ENCODE results near the gene CDK4.

Gene CDK4

GRCh38 chr12:57738661-57739237 lies 13.4 kb downstream of the CDK4 start, which contains the start of gene AGAP2:
TSS of gene AGAP2 (minus strand) at chr12:57738742. CDS start at chr12:57738246, 496 bp downstream.
- Histone ChIP-seq H4K8ac (ENCODE audit: low read depth, low read length) (no peak within 1 kb of the TSS), H3K23ac (ENCODE audit: low read length) (no peak within 1 kb of the TSS), H3K4me3 (ENCODE audit: low read length) (no peak within 1 kb of the TSS), H3K4me1 (ENCODE audit: control insufficient read depth, low read depth, low read length) (peaks cover 2% of the 10 kb centered on the region), H3K36me3 (ENCODE audit: control insufficient read depth, insufficient read depth, low read length) (no peaks in the 10 kb centered on the region), H3K18ac (ENCODE audit: low read length) (no peak within 1 kb of the TSS), H2BK15ac (replicated peaks; ENCODE audit: low read depth) (no peak within 1 kb of the TSS), H2AK5ac (ENCODE audit: low read length) (no peak within 1 kb of the TSS), H3K27ac (ENCODE audit: low read depth, low read length) (no peak within 1 kb of the TSS), H4K5ac (ENCODE audit: low read length) (no peak within 1 kb of the TSS), H3K56ac (ENCODE audit: low read length) (no peak within 1 kb of the TSS), H3K79me1 (ENCODE audit: low read length) (no peaks in the 10 kb centered on the region), H2BK5ac (ENCODE audit: low read length) (no peak within 1 kb of the TSS), H2BK120ac (ENCODE audit: low read depth, low read length) (no peak within 1 kb of the TSS), H3K4me2 (ENCODE audit: low read length) (peak within 1 kb of the TSS; percentile 13), H3K4ac (ENCODE audit: low read depth, low read length) (no peak within 1 kb of the TSS), H3K27me3 (ENCODE audit: insufficient read depth, low read length, poor library complexity) (peaks cover 59% of the 10 kb centered on the region), H3K79me2 (ENCODE audit: control insufficient read depth, insufficient read depth, low read length) (no peaks in the 10 kb centered on the region), H3K9ac (ENCODE audit: low read length) (no peak within 1 kb of the TSS)
- peak; percentile 78 for DNase-seq
- no CpG with 5 or more reads among the region's 36 CpGs for WGBS (ENCODE audit: extremely low coverage, insufficient coverage, low lambda C conversion rate)

GRCh38 chr12:57737467-57738460 lies 14.3 kb downstream of the CDK4 start:
- peak overlapping the region; percentile 13 for H3K4me2 ChIP-seq (ENCODE audit: low read length)
- no peak overlapping the region for H3K4me3 ChIP-seq (ENCODE audit: low read length)
- no peak overlapping the region for H4K8ac ChIP-seq (ENCODE audit: low read depth, low read length)
- H3K36me3 ChIP-seq (ENCODE audit: control insufficient read depth, insufficient read depth, low read length) = no peaks in the 10 kb centered on the region
- H2BK120ac ChIP-seq (ENCODE audit: low read depth, low read length) = no peak overlapping the region
- no peak overlapping the region for H3K56ac ChIP-seq (ENCODE audit: low read length)
- no peak overlapping the region for H2AK5ac ChIP-seq (ENCODE audit: low read length)
- no peak overlapping the region for H2BK15ac ChIP-seq (replicated peaks; ENCODE audit: low read depth)
- no peak overlapping the region for H3K27ac ChIP-seq (ENCODE audit: low read depth, low read length)
- peaks cover 62% of the 10 kb centered on the region for H3K27me3 ChIP-seq (ENCODE audit: insufficient read depth, low read length, poor library complexity)
- no peaks in the 10 kb centered on the region for H3K79me2 ChIP-seq (ENCODE audit: control insufficient read depth, insufficient read depth, low read length)
- peak overlapping the region; percentile 66 for H3K23ac ChIP-seq (ENCODE audit: low read length)
- no peaks in the 10 kb centered on the region for H3K79me1 ChIP-seq (ENCODE audit: low read length)
- no peak overlapping the region for H2BK5ac ChIP-seq (ENCODE audit: low read length)
- DNase-seq = no peak
- H4K5ac ChIP-seq (ENCODE audit: low read length) = no peak overlapping the region
- H3K9ac ChIP-seq (ENCODE audit: low read length) = no peak overlapping the region
- H3K18ac ChIP-seq (ENCODE audit: low read length) = no peak overlapping the region
- WGBS (ENCODE audit: extremely low coverage, insufficient coverage, low lambda C conversion rate) = no CpG with 5 or more reads among the region's 110 CpGs
- H3K4me1 ChIP-seq (ENCODE audit: control insufficient read depth, low read depth, low read length) = peaks cover 2% of the 10 kb centered on the region
- no peak overlapping the region for H3K4ac ChIP-seq (ENCODE audit: low read depth, low read length)

GRCh38 chr12:57736741-57737466 lies 15.2 kb downstream of the CDK4 start:
- no peak overlapping the region for H4K8ac ChIP-seq (ENCODE audit: low read depth, low read length)
- H2AK5ac ChIP-seq (ENCODE audit: low read length) = no peak overlapping the region
- no CpG with 5 or more reads among the region's 31 CpGs for WGBS (ENCODE audit: extremely low coverage, insufficient coverage, low lambda C conversion rate)
- H3K56ac ChIP-seq (ENCODE audit: low read length) = peak overlapping the region; percentile 34
- no peaks in the 10 kb centered on the region for H3K36me3 ChIP-seq (ENCODE audit: control insufficient read depth, insufficient read depth, low read length)
- H3K23ac ChIP-seq (ENCODE audit: low read length) = peak overlapping the region; percentile 66
- no peak overlapping the region for H3K4me3 ChIP-seq (ENCODE audit: low read length)
- H3K9ac ChIP-seq (ENCODE audit: low read length) = no peak overlapping the region
- H2BK15ac ChIP-seq (replicated peaks; ENCODE audit: low read depth) = no peak overlapping the region
- H3K4ac ChIP-seq (ENCODE audit: low read depth, low read length) = no peak overlapping the region
- no peaks in the 10 kb centered on the region for H3K79me1 ChIP-seq (ENCODE audit: low read length)
- no peak overlapping the region for H2BK5ac ChIP-seq (ENCODE audit: low read length)
- H3K27me3 ChIP-seq (ENCODE audit: insufficient read depth, low read length, poor library complexity) = peaks cover 65% of the 10 kb centered on the region
- no peak overlapping the region for H4K5ac ChIP-seq (ENCODE audit: low read length)
- no peak overlapping the region for H3K18ac ChIP-seq (ENCODE audit: low read length)
- peaks cover 2% of the 10 kb centered on the region for H3K4me1 ChIP-seq (ENCODE audit: control insufficient read depth, low read depth, low read length)
- H3K79me2 ChIP-seq (ENCODE audit: control insufficient read depth, insufficient read depth, low read length) = no peaks in the 10 kb centered on the region
- H2BK120ac ChIP-seq (ENCODE audit: low read depth, low read length) = no peak overlapping the region
- peak overlapping the region; percentile 18 for H3K4me2 ChIP-seq (ENCODE audit: low read length)
- DNase-seq = no peak
- no peak overlapping the region for H3K27ac ChIP-seq (ENCODE audit: low read depth, low read length)

GRCh38 chr12:57735952-57736740 lies 16.0 kb downstream of the CDK4 start:
- H3K9ac ChIP-seq (ENCODE audit: low read length) = no peak overlapping the region
- no peak overlapping the region for H2BK15ac ChIP-seq (replicated peaks; ENCODE audit: low read depth)
- H3K4me1 ChIP-seq (ENCODE audit: control insufficient read depth, low read depth, low read length) = peaks cover 2% of the 10 kb centered on the region
- peak; percentile 83 for DNase-seq
- peak overlapping the region; percentile 34 for H3K56ac ChIP-seq (ENCODE audit: low read length)
- no CpG with 5 or more reads among the region's 49 CpGs for WGBS (ENCODE audit: extremely low coverage, insufficient coverage, low lambda C conversion rate)
- H3K4ac ChIP-seq (ENCODE audit: low read depth, low read length) = no peak overlapping the region
- no peak overlapping the region for H3K4me3 ChIP-seq (ENCODE audit: low read length)
- no peaks in the 10 kb centered on the region for H3K36me3 ChIP-seq (ENCODE audit: control insufficient read depth, insufficient read depth, low read length)
- no peak overlapping the region for H3K18ac ChIP-seq (ENCODE audit: low read length)
- no peak overlapping the region for H3K27ac ChIP-seq (ENCODE audit: low read depth, low read length)
- H3K79me1 ChIP-seq (ENCODE audit: low read length) = no peaks in the 10 kb centered on the region
- H3K23ac ChIP-seq (ENCODE audit: low read length) = no peak overlapping the region
- H2BK5ac ChIP-seq (ENCODE audit: low read length) = no peak overlapping the region
- H2BK120ac ChIP-seq (ENCODE audit: low read depth, low read length) = no peak overlapping the region
- H3K4me2 ChIP-seq (ENCODE audit: low read length) = peak overlapping the region; percentile 18
- no peaks in the 10 kb centered on the region for H3K79me2 ChIP-seq (ENCODE audit: control insufficient read depth, insufficient read depth, low read length)
- H2AK5ac ChIP-seq (ENCODE audit: low read length) = no peak overlapping the region
- H3K27me3 ChIP-seq (ENCODE audit: insufficient read depth, low read length, poor library complexity) = peaks cover 65% of the 10 kb centered on the region
- no peak overlapping the region for H4K5ac ChIP-seq (ENCODE audit: low read length)
- H4K8ac ChIP-seq (ENCODE audit: low read depth, low read length) = no peak overlapping the region

- no peak overlapping the region for H3K4me3 ChIP-seq (ENCODE audit: low read length)
- DNase-seq = peak; percentile 56
Measured at GRCh38 chr12:57735198-57735855, 16.8 kb downstream of the CDK4 start.

More at GRCh38 chr12:57735198-57735855, 16.8 kb downstream of the CDK4 start:
- Histone ChIP-seq H3K27ac (ENCODE audit: low read depth, low read length) (no peak overlapping the region), H3K4me1 (ENCODE audit: control insufficient read depth, low read depth, low read length) (peaks cover 2% of the 10 kb centered on the region), H2AK5ac (ENCODE audit: low read length) (no peak overlapping the region), H2BK120ac (ENCODE audit: low read depth, low read length) (no peak overlapping the region), H2BK5ac (ENCODE audit: low read length) (no peak overlapping the region), H3K4ac (ENCODE audit: low read depth, low read length) (no peak overlapping the region), H3K27me3 (ENCODE audit: insufficient read depth, low read length, poor library complexity) (peaks cover 63% of the 10 kb centered on the region), H3K36me3 (ENCODE audit: control insufficient read depth, insufficient read depth, low read length) (no peaks in the 10 kb centered on the region), H3K4me2 (ENCODE audit: low read length) (no peak overlapping the region), H3K56ac (ENCODE audit: low read length) (no peak overlapping the region), H4K5ac (ENCODE audit: low read length) (no peak overlapping the region), H3K79me1 (ENCODE audit: low read length) (no peaks in the 10 kb centered on the region), H3K79me2 (ENCODE audit: control insufficient read depth, insufficient read depth, low read length) (no peaks in the 10 kb centered on the region), H3K9ac (ENCODE audit: low read length) (no peak overlapping the region), H4K8ac (ENCODE audit: low read depth, low read length) (no peak overlapping the region), H2BK15ac (replicated peaks; ENCODE audit: low read depth) (no peak overlapping the region), H3K23ac (ENCODE audit: low read length) (no peak overlapping the region), H3K18ac (ENCODE audit: low read length) (no peak overlapping the region)
- no CpG with 5 or more reads among the region's 8 CpGs for WGBS (ENCODE audit: extremely low coverage, insufficient coverage, low lambda C conversion rate)

Measured in mesendoderm (in vitro differentiated cells).